NCI-H82 (cell line): ENCODE measurements around the gene SIRT6.
"Not testable (repeated sequence)": the region's sequence is repeated elsewhere in the genome, so short reads cannot be mapped to it uniquely, and the experiment has no call there.

Experiments
- DNase-seq: peaks from one replicate; lab custom pipeline; 2025; lab: John Stamatoyannopoulos, UW

The SIRT6 gene

DNA sequence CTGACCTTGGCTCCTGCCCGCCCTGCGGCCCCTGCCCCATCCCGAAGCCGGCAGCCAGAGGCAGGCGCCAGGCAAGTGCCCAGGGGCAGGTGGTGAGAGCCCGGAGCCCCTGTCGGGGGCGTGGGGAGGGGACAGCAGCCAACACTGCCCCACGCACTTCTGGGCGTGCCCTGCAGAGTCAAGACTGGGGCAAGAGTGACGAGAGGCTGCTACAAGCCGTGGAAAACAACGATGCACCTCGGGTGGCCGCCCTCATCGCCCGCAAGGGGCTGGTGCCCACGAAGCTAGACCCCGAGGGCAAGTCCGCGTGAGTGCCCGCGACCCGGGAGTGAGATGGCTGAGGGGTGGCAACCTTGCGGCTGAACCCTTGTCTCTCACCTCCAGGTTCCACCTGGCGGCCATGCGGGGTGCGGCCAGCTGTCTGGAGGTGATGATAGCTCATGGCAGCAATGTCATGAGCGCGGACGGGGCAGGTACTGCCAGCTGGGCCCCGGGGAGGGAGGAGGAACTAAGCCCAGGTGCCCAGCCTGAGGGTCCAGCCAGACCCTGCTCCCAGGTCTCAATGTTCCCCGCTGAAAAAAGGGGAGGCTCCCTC is 17.4 kb upstream of the SIRT6 start:
- DNase-seq: no peak

DNA sequence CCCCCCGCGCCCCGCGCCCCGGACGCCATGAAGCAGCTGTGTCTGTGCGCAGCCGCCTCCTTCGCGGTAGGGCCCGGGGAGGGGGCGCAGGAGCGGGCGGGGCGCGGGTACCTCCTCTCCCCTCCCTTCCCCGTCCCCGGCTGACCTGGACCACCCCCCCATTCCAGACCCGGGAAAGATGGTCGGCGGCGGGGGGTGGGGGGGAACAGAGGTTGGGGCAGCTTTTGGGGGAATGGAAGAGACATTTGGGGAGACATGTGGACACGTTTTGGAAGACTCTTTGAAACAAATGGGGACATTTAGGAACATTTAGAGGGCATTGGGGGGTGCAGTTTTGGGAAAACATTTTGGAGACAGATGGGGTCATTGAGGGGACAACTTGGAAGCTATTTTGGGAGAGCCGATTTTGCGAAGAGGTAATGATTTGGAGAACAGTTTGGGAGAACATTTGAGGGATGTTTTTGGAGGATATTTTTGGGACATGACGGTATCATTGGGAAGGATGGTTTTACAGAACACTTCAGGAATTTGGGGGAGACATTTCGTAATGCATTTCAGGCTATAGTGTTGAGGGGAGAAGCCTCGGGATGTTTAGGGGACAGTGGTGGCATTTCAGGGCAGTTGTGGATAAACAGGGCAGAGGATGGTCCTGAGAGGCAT is 16.2 kb upstream of the SIRT6 start:
- no peak for DNase-seq

- peak; percentile 28 for DNase-seq
These were observed 15.5 kb upstream of the SIRT6 start for GRCh38 chr19:4197625-4198466.

- no peak for DNase-seq
These were observed 14.9 kb upstream of the SIRT6 start for GRCh38 chr19:4197228-4197624.

- DNase-seq: no peak
These were observed 14.3 kb upstream of the SIRT6 start for GRCh38 chr19:4196587-4197148.

- no peak for DNase-seq
These were observed 13.6 kb upstream of the SIRT6 start for GRCh38 chr19:4196009-4196408.

GRCh38 chr19:4194353-4194752 is 12.0 kb upstream of the SIRT6 start:
- DNase-seq: no peak

- not testable (repeated sequence) for DNase-seq
These were observed 10.2 kb upstream of the SIRT6 start for GRCh38 chr19:4192537-4192936.

DNA sequence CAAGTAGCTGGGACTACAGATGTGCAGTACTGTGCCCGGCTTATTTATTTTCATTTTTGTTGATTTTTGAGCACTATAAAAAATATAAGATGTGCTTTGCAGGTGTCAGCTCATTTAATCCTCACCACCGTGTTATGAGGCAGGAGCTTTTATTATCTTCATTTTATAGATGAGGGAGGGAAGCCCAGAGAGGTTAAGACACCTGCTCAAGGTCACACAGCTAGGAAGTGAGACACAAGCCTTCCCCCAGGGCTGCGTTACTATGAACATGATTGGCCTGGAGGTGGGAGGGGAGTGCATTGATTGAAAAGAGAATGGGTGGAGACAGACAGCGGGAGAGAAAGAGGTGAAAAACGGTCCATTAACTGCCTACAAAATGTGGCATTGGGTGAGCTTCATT is 7.3 kb upstream of the SIRT6 start:
- DNase-seq: no peak

DNA sequence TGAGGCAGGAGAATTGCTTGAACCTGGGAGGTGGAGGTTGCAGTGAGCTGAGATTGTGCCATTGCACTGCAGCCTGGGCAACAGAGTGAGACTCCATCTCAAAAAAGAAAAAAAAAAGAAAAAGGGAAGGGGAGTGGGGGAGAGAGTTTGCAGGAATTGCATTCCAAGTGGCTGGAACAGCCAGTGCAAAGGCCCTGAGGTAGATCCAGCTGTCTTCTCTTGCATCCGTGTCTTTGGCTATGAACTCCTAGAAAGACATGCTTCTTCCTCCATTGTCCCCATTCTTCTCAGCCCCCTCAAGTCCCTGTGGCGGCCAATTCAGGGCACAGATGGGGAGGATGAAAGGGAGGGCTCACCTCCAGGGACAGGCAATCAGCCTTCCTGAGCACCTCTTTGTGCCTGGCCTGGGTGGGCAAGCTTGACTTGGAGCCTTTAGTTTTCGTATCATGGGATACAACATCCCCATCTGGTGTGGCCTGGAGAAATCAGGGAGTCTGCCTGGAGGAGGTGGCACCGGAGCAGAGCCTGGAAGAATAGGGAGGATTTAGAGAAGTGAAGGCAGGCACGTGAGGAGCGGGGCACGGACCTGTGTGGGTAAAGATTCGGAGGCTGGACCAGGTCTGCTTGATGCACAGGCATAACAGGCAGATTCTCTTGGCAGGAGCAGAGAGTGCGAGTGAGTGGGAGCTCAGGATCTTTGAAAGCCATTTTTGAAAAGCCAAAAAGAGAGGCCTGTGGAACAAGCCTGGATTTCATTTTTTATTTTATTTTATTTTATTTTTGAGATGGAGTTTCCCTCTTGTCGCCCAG is 5.2 kb upstream of the SIRT6 start:
- DNase-seq: no peak

- peak; percentile 85 for DNase-seq
These were observed 4.0 kb upstream of the SIRT6 start for GRCh38 chr19:4186087-4186993.

DNA sequence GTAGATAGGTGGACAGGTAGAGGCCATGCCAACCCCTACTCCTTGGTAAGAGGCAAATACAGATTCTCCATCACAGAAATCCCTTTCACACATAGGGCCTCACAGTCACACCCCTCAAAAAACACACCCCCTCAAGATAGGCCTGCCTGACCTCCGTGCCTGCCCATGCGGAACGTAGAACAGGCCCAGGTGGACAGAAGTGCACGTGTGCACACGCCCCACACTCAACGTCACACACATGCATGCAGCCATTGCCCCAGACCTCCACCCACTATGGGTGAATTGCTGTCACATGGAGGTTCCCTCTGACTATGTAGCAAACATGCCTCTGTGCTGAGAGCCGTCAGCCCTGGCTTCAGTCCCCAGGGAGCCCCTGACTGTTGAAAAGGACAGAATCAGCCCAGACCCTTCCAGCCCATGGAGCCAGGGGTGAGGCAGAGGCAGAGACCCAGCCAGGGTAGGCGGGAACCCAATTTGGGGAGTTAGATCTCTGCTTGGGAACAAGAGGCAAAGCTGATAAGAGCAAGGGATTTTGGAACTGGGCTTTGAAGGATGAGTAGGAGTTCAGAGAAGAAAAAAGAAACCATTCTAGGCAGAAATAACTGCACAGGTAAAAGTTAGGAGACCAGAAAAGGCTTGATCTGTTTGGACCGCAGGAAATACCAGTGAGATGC is 3.2 kb upstream of the SIRT6 start:
- DNase-seq: no peak

DNA sequence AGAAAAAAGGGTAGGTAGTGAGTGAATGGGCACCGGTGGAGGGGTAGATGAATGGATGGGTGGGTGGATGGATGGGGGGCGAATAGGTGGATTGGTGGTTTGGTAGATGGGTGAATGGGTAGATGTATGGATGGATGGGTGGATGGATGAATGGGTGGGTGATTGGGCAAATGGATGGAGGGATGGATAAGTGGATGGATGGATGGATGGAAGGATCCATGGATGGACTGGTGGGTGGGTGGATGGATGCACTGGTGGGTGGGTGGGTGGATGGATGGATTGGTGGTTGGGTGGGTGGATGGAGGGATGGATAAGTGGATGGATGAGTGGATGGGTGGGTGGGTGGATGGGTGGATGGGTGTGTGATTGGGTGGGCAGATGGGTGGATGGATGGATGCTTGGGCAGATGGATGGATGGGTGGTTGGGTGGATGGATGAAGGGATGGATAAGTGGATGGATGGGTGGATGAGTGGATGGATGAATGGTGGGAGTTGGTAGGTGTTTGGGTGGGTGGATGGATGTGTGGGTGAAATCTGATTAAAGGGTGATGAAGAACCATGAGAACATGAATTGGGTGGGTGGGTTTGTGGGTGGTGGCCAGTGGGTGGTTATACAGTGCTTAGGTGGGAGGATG is 2.5 kb upstream of the SIRT6 start:
- no peak for DNase-seq

GRCh38 chr19:4183967-4184717 is 1.8 kb upstream of the SIRT6 start:
- DNase-seq: peak; percentile 46

GRCh38 chr19:4181053-4181508 is 1.3 kb downstream of the SIRT6 start:
- DNase-seq: no peak

DNA sequence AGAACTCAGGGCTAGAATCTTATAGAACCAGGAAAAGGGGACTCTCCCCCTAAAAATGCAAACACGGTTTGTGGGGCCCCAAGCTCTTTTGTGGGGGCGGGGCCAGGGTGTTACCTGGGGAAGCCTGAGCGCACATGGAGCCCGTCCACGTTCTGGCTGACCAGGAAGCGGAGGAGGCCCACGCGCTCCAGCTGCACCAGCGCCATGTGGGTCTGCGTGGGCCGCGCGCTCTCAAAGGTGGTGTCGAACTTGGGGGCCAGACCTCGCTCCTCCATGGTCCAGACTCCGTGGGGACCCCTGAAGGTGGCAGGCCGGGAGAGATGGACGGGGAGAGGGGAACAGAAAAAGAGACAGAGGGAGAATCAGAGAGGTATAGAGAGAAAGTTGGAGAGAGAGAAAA is 3.4 kb downstream of the SIRT6 start:
- DNase-seq: no peak

DNA sequence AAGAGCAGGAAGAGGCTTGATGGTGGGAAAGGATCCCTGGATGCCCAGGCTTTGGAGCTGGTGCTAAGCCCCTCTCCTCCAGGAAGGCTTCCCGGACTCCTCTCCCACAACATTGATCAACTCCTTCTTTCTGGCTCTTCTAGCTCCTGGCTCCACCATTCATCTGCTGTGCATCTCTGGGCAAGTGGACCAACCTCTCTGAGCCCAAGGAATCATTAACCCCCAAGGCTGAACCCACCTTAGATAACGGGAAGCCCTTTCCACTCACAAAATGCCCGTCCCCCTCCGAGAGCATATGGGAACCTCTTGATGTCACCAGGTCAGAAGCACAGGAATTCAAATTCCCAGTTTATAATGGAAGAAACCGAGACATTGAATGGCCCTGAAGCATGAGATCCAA is 5.2 kb downstream of the SIRT6 start:
- no peak for DNase-seq

DNA sequence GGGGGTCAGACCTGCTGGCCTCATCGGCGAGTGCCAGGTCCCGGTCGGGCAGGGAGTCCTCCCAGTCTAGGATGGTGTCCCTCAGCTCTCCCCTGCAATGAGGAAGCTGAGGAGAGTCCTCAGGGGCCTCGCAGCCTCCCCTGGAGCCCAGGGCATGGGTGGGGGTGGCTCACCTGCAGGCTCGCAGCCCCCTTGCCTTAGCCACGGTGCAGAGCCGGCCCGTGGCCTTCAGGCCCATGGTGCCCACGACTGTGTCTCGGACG is 6.8 kb downstream of the SIRT6 start:
- DNase-seq: no peak

DNA sequence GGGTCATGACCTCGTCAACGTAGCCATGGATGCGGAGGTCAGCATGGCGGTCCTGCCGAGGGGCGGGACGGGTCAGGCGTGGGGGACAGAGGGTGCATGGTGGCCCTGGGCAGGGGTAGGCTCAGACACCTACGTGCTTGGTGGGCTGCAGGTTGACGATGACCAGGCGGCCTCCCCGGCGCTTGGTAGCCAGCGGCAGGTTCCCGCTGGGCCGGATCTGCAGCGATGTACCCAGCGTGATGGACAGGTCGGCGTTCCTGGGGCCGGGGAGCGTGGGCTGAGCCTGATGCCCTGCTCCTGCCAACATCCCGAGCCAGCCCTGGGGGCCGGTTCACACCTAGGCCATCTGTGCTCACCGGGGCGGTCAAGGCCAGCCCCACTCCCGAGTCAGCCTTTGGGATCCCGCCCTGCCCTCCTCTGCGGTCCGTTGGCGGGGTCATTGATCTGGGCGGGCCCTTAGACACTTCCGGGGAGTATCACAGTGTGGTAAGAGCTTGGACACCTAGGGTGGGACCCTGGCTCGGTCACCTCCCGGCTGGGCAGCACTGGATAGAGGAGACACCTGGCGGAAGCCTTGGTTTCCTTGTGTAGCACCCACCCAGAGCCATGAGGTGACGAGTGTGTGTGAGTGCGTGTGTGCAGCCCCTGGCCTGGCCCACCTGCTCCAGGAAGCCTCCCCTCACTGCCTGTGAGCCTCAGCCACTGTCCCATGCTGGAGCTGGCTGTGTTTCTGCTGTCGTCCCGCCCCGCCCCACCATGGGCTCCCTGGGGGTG is 7.3 kb downstream of the SIRT6 start:
- DNase-seq: no peak
